Aorta (tissue), 5 donors: ENCODE measurements around the gene DDIT3. TPM values are rescaled to one million over a fixed set of nuclear protein-coding genes. Genes with fewer than 3 reads are reported as not detected.

Experiments
- ATAC-seq: fragments of 200-7000 bp; cut with Tn5 transposase; one replicate; pipeline ENCODE4 v1.9.1; 2022; ENCODE audit warnings: moderate library complexity; ENCODE audit not compliant: low FRiP score
- DNase-seq, 2 donors: peaks; one replicate each; pipeline ENCODE4 v3.0.0-alpha.2; 2020
- H3K27ac ChIP-seq, 2 donors: one replicate each; pipeline ENCODE4 v1.5.1; 2013; ENCODE audit warnings: low read length in 2 of 2, mild to moderate bottlenecking in 2 of 2, moderate library complexity in 2 of 2, control low read depth in 1 of 2, inconsistent platforms in 1 of 2, low read depth in 1 of 2
- H3K27me3 ChIP-seq, 2 donors: one replicate each; pipeline ENCODE4 v1.6.1; 2013; ENCODE audit warnings: control low read depth in 1 of 2, low read length in 1 of 2, mild to moderate bottlenecking in 1 of 2, moderate library complexity in 1 of 2; ENCODE audit not compliant: insufficient read depth in 2 of 2, control insufficient read depth in 1 of 2
- H3K36me3 ChIP-seq, 2 donors: one replicate each; pipeline ENCODE4 v1.6.1; 2013; ENCODE audit warnings: control low read depth in 1 of 2, low read length in 1 of 2, mild to moderate bottlenecking in 1 of 2; ENCODE audit not compliant: insufficient read depth in 2 of 2, control insufficient read depth in 1 of 2
- H3K4me1 ChIP-seq, 2 donors: one replicate each; pipeline ENCODE4 v1.6.1; 2013; ENCODE audit warnings: low read length in 2 of 2, control low read depth in 1 of 2, mild to moderate bottlenecking in 1 of 2, moderate library complexity in 1 of 2; ENCODE audit not compliant: insufficient read depth in 2 of 2, control insufficient read depth in 1 of 2
- H3K4me3 ChIP-seq, 2 donors: one replicate each; pipeline ENCODE4 v1.5.1; 2013; ENCODE audit warnings: low read length in 2 of 2, control low read depth in 1 of 2, mild to moderate bottlenecking in 1 of 2
- H3K9me3 ChIP-seq: one replicate; pipeline ENCODE4 v1.6.1; 2013; ENCODE audit warnings: mild to moderate bottlenecking, low read length; ENCODE audit not compliant: control insufficient read depth
- WGBS, 2 donors: extraction: QIAGEN DNeasy Blood & Tissue Kit; methylation state at CpG; one replicate each; pipeline ENCODE4 v1.1.7; 2013; 5-methylcytosine and 5-hydroxymethylcytosine counted together
- intact Hi-C, 2 donors: fragments of 100-400 bp; cut with DNase I; formaldehyde crosslinking; loops; one replicate each; pipeline versions ENCODE4 v1.14.2 to v1.15.0; 2022
- polyA plus RNA-seq, 2 donors: library from polyadenylated mRNA; stranded (reverse); fragments of 200-250 nt; gene quantifications; one replicate each; pipeline ENCODE4 v1.2.3, GENCODE V29; 2013
- total RNA-seq, 2 donors: library from RNA; stranded (reverse); fragmentation: NEBNext Ultra II Directional; extraction: Animal tissue kit (Norgen Biotek cat#: 25700); gene quantifications; one replicate each; pipeline ENCODE4 v1.2.1, GENCODE V29; 2021
- donor health status: healthy with polysubstance abuse.
- donor health status: Bipolar disorder and iron deficiency.
- donor health status: DM: no; HTN: no; CAD: no.
- donor health status: DM: no; HTN: no; CAD: no.
- donor health status: DM: yes; HTN: yes; CAD: no.

Gene DDIT3
- total and polyA plus RNA-seq, 4 donors = 24.8 to 49.6 (median 33.9) TPM

GRCh38 chr12:57541001-57541400, 20.7 kb upstream of the DDIT3 start:
- no peaks in the 10 kb centered on the region for H3K4me1 ChIP-seq
- no peak overlapping the region for H3K27ac ChIP-seq
- 24 to 27% methylated on average over 2 of the region's 2 CpGs for WGBS, 2 donors
- no peaks in the 10 kb centered on the region for H3K27me3 ChIP-seq
- intact Hi-C loops = no loop called here
- ATAC-seq (no peak), DNase-seq (no peak)
- peaks cover 3 to 8% of the 10 kb centered on the region in 2 donors for H3K36me3 ChIP-seq
- H3K9me3 ChIP-seq = no peaks in the 10 kb centered on the region
- H3K4me3 ChIP-seq = no peak overlapping the region

GRCh38 chr12:57539134-57539768, 18.9 kb upstream of the DDIT3 start:
- DNase-seq (no peak), ATAC-seq (no peak)
- intact Hi-C loops = no loop called here
- WGBS, 2 donors = 72 to 80% methylated on average over 5 of the region's 5 CpGs
- Histone ChIP-seq H3K4me3 (no peak overlapping the region), H3K36me3 (peaks cover 8 to 10% of the 10 kb centered on the region in 2 donors), H3K9me3 (no peaks in the 10 kb centered on the region), H3K27ac (no peak overlapping the region), H3K4me1 (no peaks in the 10 kb centered on the region), H3K27me3 (no peaks in the 10 kb centered on the region)

DNA sequence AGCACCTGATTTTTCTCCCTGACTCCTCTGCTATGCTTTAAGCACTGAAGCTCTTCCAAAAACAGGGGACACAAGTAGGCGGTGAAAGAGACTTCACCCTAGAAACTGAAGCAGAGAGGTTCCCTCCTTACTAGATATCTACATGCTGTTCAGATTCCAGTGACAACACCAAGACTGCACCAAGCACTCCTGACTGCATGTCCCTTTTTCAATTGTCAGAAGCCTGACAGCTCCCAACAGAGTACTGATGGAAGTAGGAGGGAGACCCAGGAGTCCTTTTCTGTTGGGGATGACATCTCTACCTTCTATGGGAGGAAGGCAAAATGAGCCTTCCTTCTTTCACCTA, 16.3 kb upstream of the DDIT3 start:
- no peak overlapping the region for H3K27ac ChIP-seq
- no peak for DNase-seq
- no peak overlapping the region for H3K4me3 ChIP-seq
- no peaks in the 10 kb centered on the region for H3K27me3 ChIP-seq
- H3K36me3 ChIP-seq = peaks cover 12 to 23% of the 10 kb centered on the region in 2 donors
- intact Hi-C loops = no loop called here
- no peaks in the 10 kb centered on the region for H3K4me1 ChIP-seq
- ATAC-seq = no peak
- no peaks in the 10 kb centered on the region for H3K9me3 ChIP-seq
- 95 to 100% methylated on average over 1 of the region's 1 CpG for WGBS, 2 donors

- Histone ChIP-seq H3K9me3 (no peaks in the 10 kb centered on the region), H3K27ac (no peak overlapping the region), H3K4me3 (no peak overlapping the region), H3K4me1 (no peaks in the 10 kb centered on the region), H3K36me3 (peaks cover 10 to 23% of the 10 kb centered on the region in 2 donors), H3K27me3 (no peaks in the 10 kb centered on the region)
- DNase-seq (no peak), ATAC-seq (no peak)
- intact Hi-C loops = no loop called here
- WGBS, 2 donors = 70 to 75% methylated on average over 6 of the region's 6 CpGs
Observed at GRCh38 chr12:57535764-57536596, 15.7 kb upstream of the DDIT3 start.

- ATAC-seq = no peak
- Histone ChIP-seq H3K4me3 (no peak overlapping the region), H3K27me3 (no peaks in the 10 kb centered on the region), H3K4me1 (no peaks in the 10 kb centered on the region), H3K27ac (no peak overlapping the region), H3K36me3 (peaks cover 10 to 23% of the 10 kb centered on the region in 2 donors), H3K9me3 (no peaks in the 10 kb centered on the region)
- 86 to 90% methylated on average over 3 of the region's 3 CpGs for WGBS, 2 donors
- no peak for DNase-seq
- intact Hi-C loops = no loop called here
Observed at GRCh38 chr12:57534991-57535543, 14.8 kb upstream of the DDIT3 start.

DNA sequence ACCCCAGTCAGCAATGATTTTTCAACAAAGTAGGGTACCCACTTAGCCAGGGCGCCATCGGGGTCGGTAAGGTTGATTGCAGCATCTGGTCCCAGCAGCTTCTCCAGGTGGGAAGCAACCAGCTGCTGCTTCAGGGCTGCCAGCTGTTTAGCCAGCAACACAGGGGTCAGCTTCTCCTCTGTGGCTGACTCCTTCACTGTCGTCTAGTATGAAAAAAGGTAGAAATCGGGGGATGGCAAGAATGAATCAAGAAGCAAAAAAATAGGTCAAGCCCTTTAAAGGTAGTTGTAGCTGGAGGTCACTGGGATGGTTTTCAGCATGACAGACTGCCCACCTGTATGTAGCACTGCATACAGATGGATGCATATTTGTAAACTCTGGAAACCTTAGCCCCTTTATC, 13.9 kb upstream of the DDIT3 start:
- intact Hi-C loops = no loop called here
- H3K27ac ChIP-seq = no peak overlapping the region
- 93 to 97% methylated on average over 5 of the region's 5 CpGs for WGBS, 2 donors
- no peaks in the 10 kb centered on the region for H3K4me1 ChIP-seq
- no peak for DNase-seq
- H3K4me3 ChIP-seq = no peak overlapping the region
- no peak for ATAC-seq
- no peaks in the 10 kb centered on the region for H3K27me3 ChIP-seq
- no peaks in the 10 kb centered on the region for H3K9me3 ChIP-seq
- peaks cover 7 to 23% of the 10 kb centered on the region in 2 donors for H3K36me3 ChIP-seq

DNA sequence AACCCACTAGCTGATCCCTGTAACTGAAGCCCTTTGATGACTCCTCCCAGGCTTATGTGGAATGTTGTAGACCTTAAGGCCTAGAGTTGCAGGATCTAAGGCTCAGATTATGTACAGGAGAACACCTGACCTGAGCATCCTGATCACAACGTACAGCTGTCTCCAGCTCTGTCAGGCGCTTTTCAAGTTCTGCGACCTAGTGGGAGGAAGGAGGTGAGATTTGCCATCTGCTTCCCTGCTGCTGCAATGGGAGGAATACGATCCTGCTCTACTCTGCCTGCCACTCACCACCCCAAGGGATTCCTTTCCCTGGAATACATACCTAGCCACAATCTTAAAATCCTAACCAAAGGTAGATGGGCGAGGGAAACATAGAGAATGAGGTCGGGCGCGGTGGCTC, 12.8 kb upstream of the DDIT3 start:
- 91 to 93% methylated on average over 8 of the region's 8 CpGs for WGBS, 2 donors
- ATAC-seq = no peak
- H3K9me3 ChIP-seq = no peaks in the 10 kb centered on the region
- H3K27ac ChIP-seq = no peak overlapping the region
- H3K27me3 ChIP-seq = no peaks in the 10 kb centered on the region
- H3K36me3 ChIP-seq = peaks cover 7 to 20% of the 10 kb centered on the region in 2 donors
- intact Hi-C loops = no loop called here
- H3K4me1 ChIP-seq = no peaks in the 10 kb centered on the region
- no peak overlapping the region for H3K4me3 ChIP-seq
- DNase-seq = no peak

GRCh38 chr12:57531836-57532235, 11.5 kb upstream of the DDIT3 start:
- no peaks in the 10 kb centered on the region for H3K4me1 ChIP-seq
- no peaks in the 10 kb centered on the region for H3K27me3 ChIP-seq
- no peaks in the 10 kb centered on the region for H3K9me3 ChIP-seq
- intact Hi-C loops = no loop called here
- H3K27ac ChIP-seq = no peak overlapping the region
- ATAC-seq = no peak
- WGBS, 2 donors = 68 to 71% methylated on average over 1 of the region's 1 CpG
- H3K36me3 ChIP-seq = peaks cover 5 to 20% of the 10 kb centered on the region in 2 donors
- no peak overlapping the region for H3K4me3 ChIP-seq
- DNase-seq = no peak
